Stomach (tissue), 9 donors: ENCODE measurements around the gene ALG5. TPM values are rescaled to one million over a fixed set of nuclear protein-coding genes. Genes with fewer than 3 reads are reported as not detected.

Experiments
- DNase-seq, 2 donors: peaks; one replicate each; pipeline versions ENCODE4 v3.0.0 to v3.0.0-alpha.2; 2013 to 2019
- H3K27ac ChIP-seq, 5 donors: fragments of 200-600 bp in 4 of 5; sonication (generic) in 4 of 5; one replicate each; pipeline ENCODE4 v1.5.1; 2013 to 2019; ENCODE audit warnings: mild to moderate bottlenecking in 1 of 5, moderate library complexity in 1 of 5
- H3K27me3 ChIP-seq, 3 donors: fragments of 200-600 bp; sonication (generic); one replicate each; pipeline ENCODE4 v1.5.1; 2017 to 2019; ENCODE audit warnings: mixed run types in 1 of 3
- H3K36me3 ChIP-seq, 4 donors: fragments of 200-600 bp; sonication (generic); 1 replicate in 3 of 4; 2 replicates in 1 of 4; pipeline ENCODE4 v1.5.1; 2016 to 2019
- H3K4me1 ChIP-seq, 4 donors: fragments of 200-600 bp; sonication (generic); one replicate each; pipeline ENCODE4 v1.5.1; 2016 to 2019
- H3K4me3 ChIP-seq, 4 donors: fragments of 200-600 bp; sonication (generic) in 3 of 4; one replicate each; pipeline ENCODE4 v1.5.1; 2016 to 2019; ENCODE audit warnings: mild to moderate bottlenecking in 1 of 4
- H3K9me3 ChIP-seq, 4 donors: fragments of 200-600 bp; sonication (generic); one replicate each; pipeline ENCODE4 v1.5.1; 2016 to 2019
- CTCF ChIP-seq, 7 experiments: fragments of 450-650 bp in 4 of 7; fragments of 200-600 bp in 3 of 7; sonication (generic) in 3 of 7; IDR thresholded peaks; one replicate each; pipeline ENCODE4 v1.5.1; 2016 to 2019; ENCODE audit warnings: antibody characterized with exemption in 7 of 7, control low read depth in 2 of 7, mild to moderate bottlenecking in 1 of 7
- EP300 ChIP-seq: sonication (generic); formaldehyde crosslinking; IDR thresholded peaks from one replicate; pipeline ENCODE4 v1.6.1; 2017; ENCODE audit warnings: antibody characterized with exemption
- POLR2A ChIP-seq, 4 donors: fragments of 450-650 bp; IDR thresholded peaks; one replicate each; pipeline ENCODE4 v1.6.1; 2016; ENCODE audit warnings: antibody characterized with exemption in 4 of 4, control low read depth in 2 of 4, mild to moderate bottlenecking in 1 of 4, moderate library complexity in 1 of 4
- POLR2AphosphoS5 ChIP-seq, 3 donors: sonication (generic); formaldehyde crosslinking; IDR thresholded peaks; one replicate each; pipeline ENCODE4 v1.6.1; 2016; ENCODE audit warnings: antibody characterized with exemption in 3 of 3
- WGBS, 5 donors: extraction: QIAGEN DNeasy Blood & Tissue Kit in 3 of 5; methylation state at CpG; one replicate each; pipeline versions ENCODE4 v1.1.5 to v1.1.7; 2013 to 2018; 5-methylcytosine and 5-hydroxymethylcytosine counted together
- intact Hi-C: fragments of 100-400 bp; cut with DNase I; formaldehyde crosslinking; loops from one replicate; pipeline ENCODE4 v1.15.1; 2023; ENCODE audit warnings: low total_unique reads
- polyA plus RNA-seq, 3 donors: library from polyadenylated mRNA; stranded (reverse); fragments of 200-250 nt; gene quantifications; one replicate each; pipeline ENCODE4 v1.2.3, GENCODE V29; 2013
- total RNA-seq, 5 donors: library from RNA; depleted of rRNA; stranded (reverse); fragments of >200 nt; gene quantifications; one replicate each; pipeline versions ENCODE4 v1.1.0 to v1.2.3, GENCODE V29; 2014 to 2016
- donor health status: healthy with polysubstance abuse.
- donor health status: Bipolar disorder and iron deficiency.
- donor health status: healthy.

ALG5 gene
- total and polyA plus RNA-seq, 8 donors = 1.2 to 61.1 (median 28.2) TPM

GRCh38 chr13:36973621-36974295, 25.4 kb downstream of the ALG5 start:
- no peak overlapping the region for H3K4me3 ChIP-seq
- DNase-seq = no peak
- WGBS, 5 donors = 91 to 97% (median 92%) methylated on average over 5 of the region's 5 CpGs
- no peaks in the 10 kb centered on the region for H3K27me3 ChIP-seq
- H3K4me1 ChIP-seq = no peaks in the 10 kb centered on the region
- peaks cover 24 to 75% (median 68%) of the 10 kb centered on the region in 4 donors for H3K36me3 ChIP-seq
- no peaks in the 10 kb centered on the region for H3K9me3 ChIP-seq
- no peak overlapping the region for H3K27ac ChIP-seq
- TF ChIP-seq POLR2AphosphoS5 (IDR thresholded peaks at IDR 0.05) = no peak
- TF ChIP-seq POLR2A (IDR thresholded peaks at IDR 0.05) = no peak
- TF ChIP-seq EP300 = no peak
- TF ChIP-seq CTCF (IDR thresholded peaks at IDR 0.05) = no peak
- intact Hi-C loops = no loop called here

GRCh38 chr13:36973009-36973408, 26.1 kb downstream of the ALG5 start:
- H3K4me1 ChIP-seq = no peaks in the 10 kb centered on the region
- H3K27ac ChIP-seq = no peak overlapping the region
- no peaks in the 10 kb centered on the region for H3K27me3 ChIP-seq
- DNase-seq = no peak
- H3K4me3 ChIP-seq = no peak overlapping the region
- peaks cover 24 to 73% (median 67%) of the 10 kb centered on the region in 4 donors for H3K36me3 ChIP-seq
- TF ChIP-seq POLR2AphosphoS5 (IDR thresholded peaks at IDR 0.05) (no peak), CTCF (IDR thresholded peaks at IDR 0.05) (no peak), EP300 (no peak), POLR2A (IDR thresholded peaks at IDR 0.05) (no peak)
- intact Hi-C loops = no loop called here
- 94 to 98% (median 96%) methylated on average over 1 of the region's 1 CpG for WGBS, 5 donors
- H3K9me3 ChIP-seq = no peaks in the 10 kb centered on the region

GRCh38 chr13:36966404-36966803, 32.7 kb downstream of the ALG5 start:
- Histone ChIP-seq H3K36me3 (peaks cover 24 to 95% (median 92%) of the 10 kb centered on the region in 4 donors), H3K4me3 (no peak overlapping the region), H3K4me1 (no peaks in the 10 kb centered on the region), H3K27ac (no peak overlapping the region), H3K9me3 (no peaks in the 10 kb centered on the region), H3K27me3 (no peaks in the 10 kb centered on the region)
- DNase-seq = no peak
- TF ChIP-seq POLR2A (IDR thresholded peaks at IDR 0.05) = no peak
- TF ChIP-seq EP300 = no peak
- TF ChIP-seq POLR2AphosphoS5 (IDR thresholded peaks at IDR 0.05) = no peak
- TF ChIP-seq CTCF (IDR thresholded peaks at IDR 0.05) = no peak
- intact Hi-C loops = no loop called here
- WGBS, 5 donors = 91 to 98% (median 97%) methylated on average over 4 of the region's 4 CpGs

GRCh38 chr13:36965767-36966166, 33.4 kb downstream of the ALG5 start:
- no peak overlapping the region for H3K4me3 ChIP-seq
- H3K27ac ChIP-seq = no peak overlapping the region
- TF ChIP-seq EP300 = no peak
- TF ChIP-seq POLR2AphosphoS5 (IDR thresholded peaks at IDR 0.05) = no peak
- no peak for TF ChIP-seq POLR2A (IDR thresholded peaks at IDR 0.05)
- no peak for TF ChIP-seq CTCF (IDR thresholded peaks at IDR 0.05)
- intact Hi-C loops = no loop called here
- H3K36me3 ChIP-seq = peaks cover 18 to 95% (median 92%) of the 10 kb centered on the region in 4 donors
- H3K9me3 ChIP-seq = no peaks in the 10 kb centered on the region
- H3K4me1 ChIP-seq = no peaks in the 10 kb centered on the region
- no peaks in the 10 kb centered on the region for H3K27me3 ChIP-seq
- DNase-seq = peak in 1 of 2 donors; percentile 28
- 54 to 82% (median 66%) methylated on average over 2 of the region's 2 CpGs for WGBS, 5 donors
